Transverse colon (tissue), 4 donors: ENCODE measurements around the gene SCN8A.

Experiments used
- EP300 ChIP-seq: sonication (generic); formaldehyde crosslinking; IDR thresholded peaks from one replicate; pipeline ENCODE4 v1.6.1; 2017; ENCODE audit warnings: antibody characterized with exemption, low read depth
- POLR2A ChIP-seq: fragments of 450-650 bp; IDR thresholded peaks from one replicate; pipeline ENCODE4 v1.6.1; 2016; ENCODE audit warnings: antibody characterized with exemption, mild to moderate bottlenecking, moderate library complexity
- POLR2AphosphoS5 ChIP-seq, 3 donors: sonication (generic); formaldehyde crosslinking; IDR thresholded peaks; one replicate each; pipeline ENCODE4 v1.6.1; 2016; ENCODE audit warnings: antibody characterized with exemption in 3 of 3
- TF ChIP-seq, protein P1 (sequence below), 5 experiments: fragments of 200-600 bp in 3 of 5; fragments of 450-650 bp in 2 of 5; sonication (generic) in 3 of 5; IDR thresholded peaks; 1 replicate in 2 of 5; 2 replicates in 3 of 5; pipeline ENCODE4 v1.5.1; 2016 to 2017; ENCODE audit warnings: antibody characterized with exemption in 5 of 5, inconsistent platforms in 3 of 5, mild to moderate bottlenecking in 2 of 5, moderate library complexity in 1 of 5

- TF ChIP-seq, protein P1, sequence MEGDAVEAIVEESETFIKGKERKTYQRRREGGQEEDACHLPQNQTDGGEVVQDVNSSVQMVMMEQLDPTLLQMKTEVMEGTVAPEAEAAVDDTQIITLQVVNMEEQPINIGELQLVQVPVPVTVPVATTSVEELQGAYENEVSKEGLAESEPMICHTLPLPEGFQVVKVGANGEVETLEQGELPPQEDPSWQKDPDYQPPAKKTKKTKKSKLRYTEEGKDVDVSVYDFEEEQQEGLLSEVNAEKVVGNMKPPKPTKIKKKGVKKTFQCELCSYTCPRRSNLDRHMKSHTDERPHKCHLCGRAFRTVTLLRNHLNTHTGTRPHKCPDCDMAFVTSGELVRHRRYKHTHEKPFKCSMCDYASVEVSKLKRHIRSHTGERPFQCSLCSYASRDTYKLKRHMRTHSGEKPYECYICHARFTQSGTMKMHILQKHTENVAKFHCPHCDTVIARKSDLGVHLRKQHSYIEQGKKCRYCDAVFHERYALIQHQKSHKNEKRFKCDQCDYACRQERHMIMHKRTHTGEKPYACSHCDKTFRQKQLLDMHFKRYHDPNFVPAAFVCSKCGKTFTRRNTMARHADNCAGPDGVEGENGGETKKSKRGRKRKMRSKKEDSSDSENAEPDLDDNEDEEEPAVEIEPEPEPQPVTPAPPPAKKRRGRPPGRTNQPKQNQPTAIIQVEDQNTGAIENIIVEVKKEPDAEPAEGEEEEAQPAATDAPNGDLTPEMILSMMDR (IDR thresholded peaks at IDR 0.05) = no peak
- no peak for TF ChIP-seq EP300
- no peak for TF ChIP-seq POLR2A
- no peak for TF ChIP-seq POLR2AphosphoS5 (IDR thresholded peaks at IDR 0.05)
Observed at GRCh38 chr12:51672334-51672733, 81.3 kb downstream of the SCN8A start.
